ENCODE measurements around the gene EIF2B2. TPM values are rescaled to one million over a fixed set of nuclear protein-coding genes. Genes with fewer than 3 reads are reported as not detected.

EIF2B2 gene
- 115 and 119 TPM in 2 replicates for polyA plus RNA-seq (2013)

DNA sequence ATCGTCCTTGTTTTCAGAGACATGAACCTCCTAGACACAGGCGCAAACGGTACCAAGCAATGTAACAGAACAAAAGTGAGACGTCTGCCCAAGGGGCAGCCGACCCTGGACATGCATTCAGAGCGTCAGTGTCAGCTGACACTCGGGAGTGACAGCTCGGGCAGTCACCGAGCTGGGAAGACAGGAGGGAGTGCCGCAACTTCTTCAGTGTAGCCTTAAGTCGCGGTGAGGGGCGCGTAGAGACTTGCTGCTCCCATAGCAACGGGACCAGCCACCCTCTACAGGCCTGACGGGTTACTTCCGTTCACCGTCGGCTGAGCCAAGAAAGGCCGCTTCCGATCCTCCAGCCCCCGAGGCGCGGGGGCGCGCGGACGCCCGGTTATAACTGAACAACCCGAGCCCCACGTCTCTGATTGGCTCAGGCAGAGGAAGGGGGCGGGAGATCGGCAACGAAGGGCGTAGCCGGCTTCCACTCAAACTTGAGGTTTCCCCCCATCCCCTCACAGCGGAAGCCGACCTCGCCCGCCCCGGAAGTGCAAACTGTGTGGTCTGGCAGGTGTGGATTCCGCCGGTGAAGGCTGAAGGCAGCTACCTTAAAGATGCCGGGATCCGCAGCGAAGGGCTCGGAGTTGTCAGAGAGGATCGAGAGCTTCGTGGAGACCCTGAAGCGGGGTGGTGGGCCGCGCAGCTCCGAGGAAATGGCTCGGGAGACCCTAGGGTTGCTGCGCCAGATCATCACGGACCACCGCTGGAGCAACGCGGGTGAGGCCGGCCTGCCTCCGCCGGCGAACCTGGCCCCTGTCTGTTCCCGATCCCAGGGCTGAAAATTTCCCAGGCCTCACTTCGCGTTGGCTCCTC lies at the start of gene EIF2B2:
EIF2B2 (plus strand) TSS at position 530 of the 858 bp plus-strand sequence; CDS start at position 600, 70 bp downstream.
- Histone ChIP-seq H2BK120ac (ENCODE audit: insufficient read depth, low read length, poor library complexity) (peak within 1 kb of the TSS; percentile 30), H2AK5ac (ENCODE audit: low read length) (peak within 1 kb of the TSS; percentile 11), H3K4me3 (ENCODE audit: low read depth, low read length) (peak within 1 kb of the TSS; percentile 90), H4K8ac (ENCODE audit: low read depth, low read length) (peak within 1 kb of the TSS; percentile 94), H3K79me2 (ENCODE audit: control insufficient read depth, insufficient read depth, low read length, poor library complexity) (peaks cover 8% of the 10 kb centered on the region), H3K27ac (ENCODE audit: low read depth, low read length) (peak within 1 kb of the TSS; percentile 52), H3K79me1 (ENCODE audit: low read length) (peaks cover 6% of the 10 kb centered on the region), H3K4ac (ENCODE audit: low read depth, low read length) (peak within 1 kb of the TSS; percentile 65), H3K18ac (ENCODE audit: low read length) (peak within 1 kb of the TSS; percentile 72), H2AFZ (ENCODE audit: insufficient read depth, low read length, poor library complexity) (peak within 1 kb of the TSS; percentile 82), H2BK12ac (ENCODE audit: low read length) (no peak within 1 kb of the TSS), H2BK5ac (ENCODE audit: low read depth, low read length, poor library complexity) (peak within 1 kb of the TSS; percentile 58), H3K14ac (ENCODE audit: low read length) (peak within 1 kb of the TSS; percentile 69), H4K91ac (ENCODE audit: low read depth, low read length) (peak within 1 kb of the TSS; percentile 75), H4K12ac (ENCODE audit: low read depth, low read length) (peak within 1 kb of the TSS; percentile 28), H3K9ac (ENCODE audit: low read length) (peak within 1 kb of the TSS; percentile 89), H3K23ac (ENCODE audit: low read length) (no peak within 1 kb of the TSS), H3K4me2 (ENCODE audit: low read length) (peak within 1 kb of the TSS; percentile 80), H3K9me3 (ENCODE audit: insufficient read depth, low read depth, low read length) (no peaks in the 10 kb centered on the region), H3K36me3 (ENCODE audit: control insufficient read depth in 1 of 2, insufficient read depth in 2 of 2, low read length in 2 of 2) (peaks cover 3 to 11% of the 10 kb centered on the region in 2 experiments), H3K4me1 (ENCODE audit: control insufficient read depth in 1 of 2, insufficient read depth in 2 of 2, low read length in 2 of 2) (peaks cover 3 to 8% of the 10 kb centered on the region in 2 experiments), H3K27me3 (ENCODE audit: insufficient read depth, low read length) (no peaks in the 10 kb centered on the region)
- DNase-seq: peak; percentile 84 to 93
- no CpG with 5 or more reads among the region's 66 CpGs for WGBS (ENCODE audit: extremely low coverage, insufficient coverage, insufficient read length)

DNA sequence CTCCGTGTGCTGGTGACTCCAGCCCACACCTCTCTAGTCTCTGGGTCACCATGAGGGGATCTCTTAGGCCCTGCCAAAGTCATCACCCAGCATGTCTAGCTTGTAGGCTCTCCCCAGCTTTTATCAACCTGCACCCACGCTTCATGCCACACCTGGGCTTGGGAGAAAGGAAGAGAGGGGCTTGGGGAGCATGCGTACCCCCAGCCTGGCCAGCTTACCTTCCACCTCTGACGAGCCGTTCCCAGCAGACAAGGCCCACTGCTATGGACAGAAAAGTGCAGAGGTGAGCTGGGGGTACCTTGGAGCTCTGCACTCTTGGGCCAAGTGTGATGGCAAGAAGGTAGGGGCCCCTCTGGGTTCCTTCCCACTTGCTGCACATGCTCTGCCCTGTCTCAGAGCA lies 49.0 kb upstream of the EIF2B2 start:
- Histone ChIP-seq H3K79me1 (ENCODE audit: low read length) (peaks cover 33% of the 10 kb centered on the region), H3K23ac (ENCODE audit: low read length) (no peak overlapping the region), H2AK5ac (ENCODE audit: low read length) (peak overlapping the region; percentile 7), H2BK120ac (ENCODE audit: insufficient read depth, low read length, poor library complexity) (peak overlapping the region; percentile 18), H3K79me2 (ENCODE audit: control insufficient read depth, insufficient read depth, low read length, poor library complexity) (peaks cover 16% of the 10 kb centered on the region), H2AFZ (ENCODE audit: insufficient read depth, low read length, poor library complexity) (no peak overlapping the region), H3K18ac (ENCODE audit: low read length) (peak overlapping the region; percentile 16), H4K12ac (ENCODE audit: low read depth, low read length) (peak overlapping the region; percentile 48), H3K4me3 (ENCODE audit: low read depth, low read length) (peak overlapping the region; percentile 52), H3K4me1 (ENCODE audit: control insufficient read depth in 1 of 2, insufficient read depth in 2 of 2, low read length in 2 of 2) (peaks cover 22 to 27% of the 10 kb centered on the region in 2 experiments), H4K8ac (ENCODE audit: low read depth, low read length) (peak overlapping the region; percentile 52), H3K4me2 (ENCODE audit: low read length) (no peak overlapping the region), H3K9ac (ENCODE audit: low read length) (no peak overlapping the region), H3K27me3 (ENCODE audit: insufficient read depth, low read length) (no peaks in the 10 kb centered on the region), H2BK5ac (ENCODE audit: low read depth, low read length, poor library complexity) (peak overlapping the region; percentile 13), H3K36me3 (ENCODE audit: control insufficient read depth in 1 of 2, insufficient read depth in 2 of 2, low read length in 2 of 2) (peaks cover 26% of the 10 kb centered on the region in 2 experiments), H4K91ac (ENCODE audit: low read depth, low read length) (peak overlapping the region; percentile 11), H3K27ac (ENCODE audit: low read depth, low read length) (peak overlapping the region; percentile 61), H3K9me3 (ENCODE audit: insufficient read depth, low read depth, low read length) (no peaks in the 10 kb centered on the region), H3K4ac (ENCODE audit: low read depth, low read length) (no peak overlapping the region), H3K14ac (ENCODE audit: low read length) (peak overlapping the region; percentile 79), H2BK12ac (ENCODE audit: low read length) (no peak overlapping the region)
- DNase-seq: no peak
- WGBS (ENCODE audit: extremely low coverage, insufficient coverage, insufficient read length): no CpG with 5 or more reads among the region's 5 CpGs

- Histone ChIP-seq H2BK12ac (ENCODE audit: low read length) (peak overlapping the region; percentile 42), H2BK5ac (ENCODE audit: low read depth, low read length, poor library complexity) (peak overlapping the region; percentile 32), H3K79me1 (ENCODE audit: low read length) (peaks cover 33% of the 10 kb centered on the region), H4K8ac (ENCODE audit: low read depth, low read length) (peak overlapping the region; percentile 52), H3K9ac (ENCODE audit: low read length) (peak overlapping the region; percentile 5), H2AFZ (ENCODE audit: insufficient read depth, low read length, poor library complexity) (no peak overlapping the region), H4K12ac (ENCODE audit: low read depth, low read length) (peak overlapping the region; percentile 48), H4K91ac (ENCODE audit: low read depth, low read length) (peak overlapping the region; percentile 6), H2AK5ac (ENCODE audit: low read length) (peak overlapping the region; percentile 1), H3K4me1 (ENCODE audit: control insufficient read depth in 1 of 2, insufficient read depth in 2 of 2, low read length in 2 of 2) (peaks cover 22 to 27% of the 10 kb centered on the region in 2 experiments), H3K79me2 (ENCODE audit: control insufficient read depth, insufficient read depth, low read length, poor library complexity) (peaks cover 16% of the 10 kb centered on the region), H3K4me2 (ENCODE audit: low read length) (peak overlapping the region; percentile 26), H3K18ac (ENCODE audit: low read length) (peak overlapping the region; percentile 79), H2BK120ac (ENCODE audit: insufficient read depth, low read length, poor library complexity) (peak overlapping the region; percentile 37), H3K4ac (ENCODE audit: low read depth, low read length) (peak overlapping the region; percentile 24), H3K9me3 (ENCODE audit: insufficient read depth, low read depth, low read length) (no peaks in the 10 kb centered on the region), H3K27ac (ENCODE audit: low read depth, low read length) (peak overlapping the region; percentile 61), H3K36me3 (ENCODE audit: control insufficient read depth in 1 of 2, insufficient read depth in 2 of 2, low read length in 2 of 2) (peaks cover 19 to 20% of the 10 kb centered on the region in 2 experiments), H3K27me3 (ENCODE audit: insufficient read depth, low read length) (no peaks in the 10 kb centered on the region), H3K4me3 (ENCODE audit: low read depth, low read length) (peak overlapping the region; percentile 43), H3K23ac (ENCODE audit: low read length) (no peak overlapping the region), H3K14ac (ENCODE audit: low read length) (peak overlapping the region; percentile 79)
- WGBS (ENCODE audit: extremely low coverage, insufficient coverage, insufficient read length): no CpG with 5 or more reads among the region's 18 CpGs
- peak in 1 of 2 donors; percentile 51 for DNase-seq
Observed at GRCh38 chr14:74954232-74954946, 48.3 kb upstream of the EIF2B2 start.

DNA sequence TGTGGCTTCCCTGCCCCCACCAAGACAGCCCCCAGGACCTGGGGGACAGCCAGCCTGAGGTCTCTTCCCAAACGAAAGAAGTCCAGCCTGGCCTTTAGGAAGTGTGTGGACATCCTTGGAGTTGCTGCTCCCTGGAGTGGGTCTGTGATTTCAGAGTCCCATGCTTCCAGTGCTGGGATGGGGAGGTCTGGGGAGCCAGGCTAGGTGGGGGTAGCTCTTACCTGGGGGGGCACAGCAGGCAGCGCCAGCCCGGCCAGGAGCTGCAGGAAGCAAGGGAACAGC lies 47.8 kb upstream of the EIF2B2 start:
- Histone ChIP-seq H3K36me3 (ENCODE audit: control insufficient read depth in 1 of 2, insufficient read depth in 2 of 2, low read length in 2 of 2) (peaks cover 16 to 17% of the 10 kb centered on the region in 2 experiments), H3K9ac (ENCODE audit: low read length) (no peak overlapping the region), H2BK12ac (ENCODE audit: low read length) (no peak overlapping the region), H3K9me3 (ENCODE audit: insufficient read depth, low read depth, low read length) (peaks cover 2% of the 10 kb centered on the region), H3K4me3 (ENCODE audit: low read depth, low read length) (peak overlapping the region; percentile 59), H3K23ac (ENCODE audit: low read length) (no peak overlapping the region), H2AFZ (ENCODE audit: insufficient read depth, low read length, poor library complexity) (no peak overlapping the region), H3K79me1 (ENCODE audit: low read length) (peaks cover 33% of the 10 kb centered on the region), H3K4me2 (ENCODE audit: low read length) (peak overlapping the region; percentile 64), H4K91ac (ENCODE audit: low read depth, low read length) (peak overlapping the region; percentile 76), H2BK120ac (ENCODE audit: insufficient read depth, low read length, poor library complexity) (peak overlapping the region; percentile 28), H4K8ac (ENCODE audit: low read depth, low read length) (peak overlapping the region; percentile 33), H3K4ac (ENCODE audit: low read depth, low read length) (no peak overlapping the region), H3K27ac (ENCODE audit: low read depth, low read length) (peak overlapping the region; percentile 61), H2BK5ac (ENCODE audit: low read depth, low read length, poor library complexity) (peak overlapping the region; percentile 18), H3K18ac (ENCODE audit: low read length) (peak overlapping the region; percentile 12), H2AK5ac (ENCODE audit: low read length) (peak overlapping the region; percentile 19), H4K12ac (ENCODE audit: low read depth, low read length) (peak overlapping the region; percentile 35), H3K79me2 (ENCODE audit: control insufficient read depth, insufficient read depth, low read length, poor library complexity) (peaks cover 16% of the 10 kb centered on the region), H3K14ac (ENCODE audit: low read length) (peak overlapping the region; percentile 64), H3K4me1 (ENCODE audit: control insufficient read depth in 1 of 2, insufficient read depth in 2 of 2, low read length in 2 of 2) (peaks cover 22 to 27% of the 10 kb centered on the region in 2 experiments), H3K27me3 (ENCODE audit: insufficient read depth, low read length) (no peaks in the 10 kb centered on the region)
- DNase-seq: no peak
- no CpG with 5 or more reads among the region's 3 CpGs for WGBS (ENCODE audit: extremely low coverage, insufficient coverage, insufficient read length)

All from trophoblast cell (in vitro differentiated cells and primary cell).